ENCODE data around the gene SMIM28.
"Not testable (repeated sequence)": the region's sequence is repeated elsewhere in the genome, so short reads cannot be mapped to it uniquely, and the experiment has no call there.

SMIM28 gene

GRCh38 chr6:138377844-138378243 is at the start of gene SMIM28:
Gene SMIM28, plus strand, starts transcription at chr6:138377905. Its CDS starts 168 bp downstream, at chr6:138378073.
- in situ Hi-C loops (cut with MboI; ENCODE audit: low sequenced_read_pairs): no loop called here

DNA sequence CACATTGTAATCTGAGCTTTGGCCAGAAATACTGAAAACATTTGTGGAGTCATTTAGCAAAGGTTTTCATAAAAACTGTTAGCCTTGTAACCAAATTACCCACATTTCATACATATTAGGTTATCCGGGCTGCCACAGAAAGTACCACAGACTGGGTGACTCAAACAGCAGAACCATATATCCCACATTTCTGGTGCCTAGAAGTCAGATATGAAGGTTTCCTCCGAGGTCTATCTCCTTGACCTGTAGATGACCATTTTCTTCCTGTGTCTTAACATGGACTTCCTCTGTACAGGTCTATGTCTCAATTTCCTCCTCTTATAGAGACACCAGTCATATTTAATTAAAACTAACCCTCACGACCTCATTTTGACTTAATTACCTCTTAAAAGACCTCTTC is 49.5 kb upstream of the SMIM28 start:
- in situ Hi-C loops (cut with MboI; ENCODE audit: low sequenced_read_pairs): no loop called here

DNA sequence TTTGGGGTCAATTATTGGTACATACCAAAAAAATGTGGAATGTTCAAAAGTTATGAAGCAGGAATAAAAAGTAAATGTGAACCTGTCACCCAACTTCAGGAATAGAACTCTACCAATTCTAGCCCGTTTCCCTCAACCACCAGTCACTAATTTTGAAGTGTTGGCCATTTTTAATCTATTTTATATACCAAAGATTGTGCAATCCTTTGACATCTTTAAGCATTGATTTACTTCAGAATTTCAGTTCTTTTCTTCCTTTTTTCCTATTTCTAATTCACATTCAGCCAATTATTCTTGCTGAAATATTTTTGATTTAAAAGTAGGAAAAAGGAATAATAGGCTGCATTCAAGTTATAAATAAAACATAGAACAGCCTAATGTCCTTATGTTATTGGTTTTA is 46.9 kb upstream of the SMIM28 start:
- in situ Hi-C loops (cut with MboI; ENCODE audit: low sequenced_read_pairs): no loop called here

- in situ Hi-C loops (cut with MboI; ENCODE audit: low sequenced_read_pairs): no loop called here
Measured at GRCh38 chr6:138331444-138331843, 46.3 kb upstream of the SMIM28 start.

- in situ Hi-C loops (cut with MboI; ENCODE audit: low sequenced_read_pairs): no loop called here
Measured at GRCh38 chr6:138331984-138332383, 45.7 kb upstream of the SMIM28 start.

DNA sequence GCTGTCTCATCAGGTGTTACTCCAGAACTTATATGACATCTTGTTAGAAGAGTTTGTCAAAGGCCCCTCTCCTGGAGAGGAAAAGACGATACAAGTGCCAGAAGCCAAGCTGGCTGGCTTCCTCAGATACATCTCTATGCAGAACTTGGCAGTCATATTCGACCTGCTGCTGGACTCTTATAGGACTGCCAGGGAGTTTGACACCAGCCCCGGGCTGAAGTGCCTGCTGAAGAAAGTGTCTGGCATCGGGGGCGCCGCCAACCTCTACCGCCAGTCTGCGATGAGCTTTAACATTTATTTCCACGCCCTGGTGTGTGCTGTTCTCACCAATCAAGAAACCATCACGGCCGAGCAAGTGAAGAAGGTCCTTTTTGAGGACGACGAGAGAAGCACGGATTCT is 43.7 kb upstream of the SMIM28 start:
- in situ Hi-C loops (cut with MboI; ENCODE audit: low sequenced_read_pairs): no loop called here

GRCh38 chr6:138334963-138335362 is 42.7 kb upstream of the SMIM28 start:
- in situ Hi-C loops (cut with MboI; ENCODE audit: low sequenced_read_pairs): no loop called here

GRCh38 chr6:138336221-138336620 is 41.5 kb upstream of the SMIM28 start:
- in situ Hi-C loops (cut with MboI; ENCODE audit: low sequenced_read_pairs): no loop called here

DNA sequence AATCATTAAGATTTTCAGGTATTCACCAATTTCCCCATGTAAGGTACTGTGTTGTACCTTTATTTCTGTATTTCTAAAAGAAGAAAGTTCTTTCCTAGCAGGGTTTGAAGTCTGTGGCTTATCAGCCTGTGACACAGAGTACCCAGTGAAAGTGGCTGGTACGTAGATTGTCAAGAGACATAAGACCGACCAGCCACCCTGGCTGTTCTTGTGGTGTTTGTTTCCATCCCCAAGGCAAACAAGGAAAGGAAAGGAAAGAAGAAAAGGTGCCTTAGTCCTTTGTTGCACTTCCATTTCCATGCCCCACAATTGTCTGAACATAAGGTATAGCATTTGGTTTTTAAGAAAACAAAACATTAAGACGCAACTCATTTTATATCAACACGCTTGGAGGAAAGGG is 40.6 kb upstream of the SMIM28 start:
- in situ Hi-C loops (cut with MboI; ENCODE audit: low sequenced_read_pairs): no loop called here

- in situ Hi-C loops (cut with MboI; ENCODE audit: low sequenced_read_pairs): no loop called here
Measured at GRCh38 chr6:138339024-138339423, 38.7 kb upstream of the SMIM28 start.

DNA sequence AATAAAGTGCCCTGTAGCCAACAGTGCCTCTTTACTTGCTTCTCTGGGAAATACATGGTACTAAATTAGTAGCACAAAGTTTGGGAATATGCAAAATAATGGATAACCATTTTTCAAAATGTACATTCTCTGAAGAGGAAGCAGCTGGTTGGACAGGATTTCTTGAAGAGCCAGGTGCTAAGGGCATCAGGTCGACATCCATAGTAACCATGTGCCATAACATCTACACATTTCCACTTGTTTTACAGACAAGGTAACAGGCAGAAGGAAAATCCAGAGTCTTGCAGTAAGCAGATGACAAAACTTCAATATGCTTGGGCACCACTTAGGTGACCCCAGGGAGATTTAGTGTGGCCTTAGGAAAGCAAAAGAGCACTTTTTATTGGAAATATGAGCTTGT is 36.5 kb upstream of the SMIM28 start:
- in situ Hi-C loops (cut with MboI; ENCODE audit: low sequenced_read_pairs): no loop called here

DNA sequence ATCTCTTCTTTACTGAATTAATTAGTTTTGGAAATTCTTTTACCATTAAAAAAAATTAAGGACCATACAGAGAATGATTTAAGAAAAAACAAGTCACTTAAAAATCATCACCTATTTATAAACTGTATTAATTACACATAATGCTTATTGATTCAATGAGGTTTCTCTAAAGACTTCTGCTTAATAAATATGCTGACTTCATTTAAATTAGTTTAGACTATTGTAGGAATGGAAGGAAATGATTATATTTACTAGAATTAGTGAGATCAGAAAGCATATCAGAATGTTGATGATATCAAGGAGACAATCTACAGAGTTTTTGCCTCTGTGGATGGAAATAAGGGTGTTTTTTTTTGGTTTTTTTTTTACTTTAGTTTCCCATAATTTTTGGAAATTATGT is 34.6 kb upstream of the SMIM28 start:
- in situ Hi-C loops (cut with MboI; ENCODE audit: low sequenced_read_pairs): no loop called here

DNA sequence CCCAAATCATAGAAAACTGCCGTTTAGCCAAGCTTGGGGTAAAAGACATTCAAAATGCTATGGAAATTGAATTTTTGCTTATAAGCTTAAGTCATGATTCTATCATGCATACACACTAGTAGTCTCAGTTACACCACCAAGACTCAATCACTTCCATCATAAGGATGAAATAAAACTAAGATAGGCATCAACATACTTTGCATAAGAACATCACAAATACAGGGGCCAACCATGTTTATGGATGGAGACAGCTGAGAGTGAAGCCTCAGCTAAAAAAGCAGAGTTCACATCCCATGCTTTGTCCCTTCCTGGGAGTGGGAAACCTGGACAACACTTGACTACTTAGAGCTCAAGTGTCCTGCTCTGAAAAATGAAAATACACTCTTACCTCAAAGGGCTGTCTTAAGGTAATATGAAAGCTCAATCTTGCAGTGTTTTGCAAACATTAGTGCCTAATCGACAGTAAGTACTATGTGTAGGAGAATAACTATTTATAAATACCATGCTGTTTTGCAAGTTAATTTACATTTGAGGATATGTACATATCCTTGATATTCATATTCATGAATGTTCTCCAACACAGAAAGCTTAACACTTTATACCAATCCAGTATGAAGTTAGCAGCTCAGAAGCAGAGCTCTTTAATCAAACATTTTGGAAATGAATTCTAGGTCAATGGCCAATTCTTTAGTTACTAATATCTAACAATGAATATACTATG is 32.0 kb upstream of the SMIM28 start:
- in situ Hi-C loops (cut with MboI; ENCODE audit: low sequenced_read_pairs): no loop called here

- in situ Hi-C loops (cut with MboI; ENCODE audit: low sequenced_read_pairs): no loop called here
Measured at GRCh38 chr6:138346302-138347195, 31.2 kb upstream of the SMIM28 start.

- in situ Hi-C loops (cut with MboI; ENCODE audit: low sequenced_read_pairs): no loop called here
Measured at GRCh38 chr6:138347864-138348263, 29.8 kb upstream of the SMIM28 start.

- in situ Hi-C loops (cut with MboI; ENCODE audit: low sequenced_read_pairs): no loop called here
Measured at GRCh38 chr6:138349891-138350290, 27.8 kb upstream of the SMIM28 start.

DNA sequence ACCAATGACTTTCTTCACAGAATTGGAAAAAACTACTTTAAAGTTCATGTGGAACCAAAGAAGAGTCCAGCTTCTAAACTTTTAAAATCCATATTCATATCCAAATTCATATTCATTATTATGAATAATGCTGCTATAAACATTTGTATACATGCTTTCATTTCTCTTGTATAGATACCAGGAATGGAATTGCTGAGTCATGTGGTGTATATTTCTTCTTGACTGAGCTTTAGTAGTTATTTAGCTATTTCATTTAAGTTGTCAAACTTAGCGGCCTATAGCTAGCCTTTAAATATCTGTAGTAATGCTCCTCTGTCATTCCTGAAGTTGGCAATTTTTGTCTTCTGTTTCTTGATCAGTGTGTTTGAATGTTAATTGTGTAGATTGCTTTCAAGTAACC is 19.8 kb upstream of the SMIM28 start:
- in situ Hi-C loops (cut with MboI; ENCODE audit: low sequenced_read_pairs): no loop called here

GRCh38 chr6:138368684-138369083 is 9.0 kb upstream of the SMIM28 start:
- in situ Hi-C loops (cut with MboI; ENCODE audit: low sequenced_read_pairs): not testable (repeated sequence)

DNA sequence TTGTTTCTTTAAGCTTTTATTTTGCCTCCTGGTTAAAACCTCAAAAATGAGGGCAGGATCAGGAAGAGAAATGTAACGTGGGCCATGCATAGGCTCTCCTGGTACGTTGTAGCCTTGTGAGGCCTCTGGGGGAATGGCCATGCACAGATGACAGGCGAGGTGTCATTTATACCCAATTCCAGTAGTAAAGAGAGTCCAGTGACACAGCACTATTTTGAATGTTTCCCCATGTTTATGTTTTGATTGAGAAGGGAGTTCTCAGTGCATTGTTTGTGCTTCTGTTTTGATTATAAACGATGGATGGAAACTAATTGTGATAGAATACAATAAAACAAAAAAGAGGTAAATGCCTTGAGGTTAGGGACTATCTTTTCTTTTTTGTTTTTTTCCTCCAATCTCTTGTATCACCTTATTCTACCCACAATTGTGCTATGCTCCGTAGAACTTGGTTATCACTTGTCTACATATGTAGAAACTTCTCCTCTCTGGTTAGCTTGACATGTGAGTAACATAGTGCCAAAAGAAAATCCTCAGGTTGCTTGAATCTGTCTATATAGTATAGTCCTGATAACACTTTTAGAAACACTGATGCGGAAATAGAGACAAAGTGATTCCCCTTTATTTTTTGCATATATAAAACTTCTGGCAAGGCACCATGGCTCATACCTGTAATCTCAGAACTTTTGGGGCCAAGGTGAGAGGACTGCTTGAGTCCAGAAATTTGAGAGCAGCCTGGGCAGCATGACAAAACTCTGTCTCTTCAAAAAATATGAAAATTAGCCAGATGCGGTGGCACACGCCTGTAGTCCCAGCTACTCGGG is 6.9 kb upstream of the SMIM28 start:
- in situ Hi-C loops (cut with MboI; ENCODE audit: low sequenced_read_pairs): no loop called here

DNA sequence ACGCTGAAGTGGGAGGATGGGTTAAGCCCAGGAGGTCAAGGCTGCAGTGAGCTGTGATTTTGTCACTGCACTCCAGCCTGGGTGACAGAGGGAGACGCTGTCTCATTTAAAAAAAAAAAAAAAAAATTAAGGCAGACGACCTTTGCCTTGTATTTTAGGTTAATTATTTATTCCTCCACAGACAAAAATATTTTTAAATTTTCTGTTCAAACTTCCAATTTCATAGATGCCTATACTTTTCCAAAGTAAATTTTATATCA is 6.3 kb upstream of the SMIM28 start:
- in situ Hi-C loops (cut with MboI; ENCODE audit: low sequenced_read_pairs): no loop called here

- in situ Hi-C loops (cut with MboI; ENCODE audit: low sequenced_read_pairs): no loop called here
Measured at GRCh38 chr6:138371720-138372119, 6.0 kb upstream of the SMIM28 start.
